ENCODE data around the gene XRRA1.

The XRRA1 gene

DNA sequence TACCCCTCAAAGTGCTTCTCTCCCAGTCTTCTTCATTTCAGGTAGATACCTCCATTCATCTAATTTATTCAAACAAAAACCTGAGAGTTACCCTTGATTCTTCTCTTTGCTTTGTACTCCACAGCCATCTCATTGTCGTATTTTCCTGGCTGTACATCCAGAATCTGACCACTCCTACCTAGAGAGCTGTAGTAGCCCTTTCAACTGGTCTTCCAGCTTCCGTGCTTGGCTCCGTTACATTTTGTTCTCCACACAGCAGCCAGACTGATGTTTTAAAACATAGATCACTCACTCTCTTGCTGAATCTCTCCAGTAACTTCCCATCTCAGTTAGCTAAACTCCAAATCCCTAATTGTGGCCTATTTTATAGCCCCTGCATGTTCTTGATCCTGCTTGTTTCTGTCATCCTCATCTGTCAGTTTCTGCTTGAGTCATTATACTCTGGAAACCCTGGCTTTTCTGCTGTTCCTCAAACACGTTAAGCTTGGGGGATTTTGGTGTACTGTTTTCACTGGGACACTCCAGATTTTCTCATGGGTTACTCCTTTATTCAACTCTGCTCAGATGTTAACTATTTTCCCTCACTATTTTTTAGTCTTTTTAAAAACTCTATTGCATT is 7.6 kb upstream of the XRRA1 start:
- H3K36me3 ChIP-seq (ENCODE audit: control insufficient read depth, insufficient read depth, low read length): peaks cover 4% of the 10 kb centered on the region
- H3K4me3 ChIP-seq (replicated peaks; ENCODE audit: low read depth, low read length): no peak overlapping the region
- TF ChIP-seq CTCF (IDR thresholded peaks at IDR 0.05; ENCODE audit: insufficient read depth, low read length, poor library complexity, severe bottlenecking): no peak
- no peaks in the 10 kb centered on the region for H3K27me3 ChIP-seq (replicated peaks; ENCODE audit: control insufficient read depth, insufficient read depth, low read length)
- DNase-seq (ENCODE audit: extremely low read depth, insufficient read length): no peak

DNA sequence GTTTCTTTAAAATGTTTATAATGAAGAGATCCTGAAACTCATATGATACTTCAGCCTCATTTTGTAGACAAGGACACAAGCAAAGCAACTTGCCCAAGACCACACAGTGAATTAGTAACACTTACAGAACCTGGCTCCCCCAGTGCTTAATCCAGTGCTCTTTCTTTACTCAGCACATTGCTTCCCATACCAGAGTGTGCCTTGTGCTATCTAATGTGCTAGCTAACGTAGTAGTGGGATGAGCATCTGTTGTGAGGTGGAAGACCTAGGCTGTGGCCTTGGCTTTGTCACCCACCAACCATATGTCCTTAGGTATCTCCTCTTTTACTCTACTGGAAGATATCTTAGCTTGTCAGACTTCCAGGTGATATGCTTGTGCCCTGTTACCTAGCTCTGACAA is 5.3 kb upstream of the XRRA1 start:
- peaks cover 4% of the 10 kb centered on the region for H3K36me3 ChIP-seq (ENCODE audit: control insufficient read depth, insufficient read depth, low read length)
- DNase-seq (ENCODE audit: extremely low read depth, insufficient read length): no peak
- peak overlapping the region; percentile 6; the same call in 1 of the 2 replicates for H3K4me3 ChIP-seq (replicated peaks; ENCODE audit: low read depth, low read length)
- H3K27me3 ChIP-seq (replicated peaks; ENCODE audit: control insufficient read depth, insufficient read depth, low read length): no peaks in the 10 kb centered on the region
- no peak for TF ChIP-seq CTCF (IDR thresholded peaks at IDR 0.05; ENCODE audit: insufficient read depth, low read length, poor library complexity, severe bottlenecking)

DNA sequence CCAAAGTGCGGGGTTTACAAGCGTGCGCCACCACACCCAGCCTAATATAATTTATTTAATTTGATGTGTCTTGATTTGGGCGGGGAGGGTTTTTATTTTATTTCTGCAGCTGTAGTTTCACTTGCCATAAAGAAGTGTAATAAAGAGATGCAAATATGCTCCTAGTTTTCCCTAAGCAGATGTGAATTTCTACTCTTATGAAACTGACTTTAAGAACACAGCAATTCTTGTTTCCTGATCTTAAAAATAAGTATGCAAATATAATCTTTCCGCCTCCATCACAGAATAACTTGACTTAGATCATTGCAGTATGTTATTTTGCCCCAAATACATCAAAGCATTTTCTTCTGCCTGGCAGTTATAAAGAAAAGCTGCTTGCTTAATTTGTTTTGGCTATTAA is 4.6 kb upstream of the XRRA1 start:
- DNase-seq (ENCODE audit: extremely low read depth, insufficient read length): peak; percentile 39
- TF ChIP-seq CTCF (IDR thresholded peaks at IDR 0.05; ENCODE audit: insufficient read depth, low read length, poor library complexity, severe bottlenecking): no peak
- peak overlapping the region; percentile 46 for H3K4me3 ChIP-seq (replicated peaks; ENCODE audit: low read depth, low read length)
- H3K36me3 ChIP-seq (ENCODE audit: control insufficient read depth, insufficient read depth, low read length): peaks cover 4% of the 10 kb centered on the region
- H3K27me3 ChIP-seq (replicated peaks; ENCODE audit: control insufficient read depth, insufficient read depth, low read length): no peaks in the 10 kb centered on the region

DNA sequence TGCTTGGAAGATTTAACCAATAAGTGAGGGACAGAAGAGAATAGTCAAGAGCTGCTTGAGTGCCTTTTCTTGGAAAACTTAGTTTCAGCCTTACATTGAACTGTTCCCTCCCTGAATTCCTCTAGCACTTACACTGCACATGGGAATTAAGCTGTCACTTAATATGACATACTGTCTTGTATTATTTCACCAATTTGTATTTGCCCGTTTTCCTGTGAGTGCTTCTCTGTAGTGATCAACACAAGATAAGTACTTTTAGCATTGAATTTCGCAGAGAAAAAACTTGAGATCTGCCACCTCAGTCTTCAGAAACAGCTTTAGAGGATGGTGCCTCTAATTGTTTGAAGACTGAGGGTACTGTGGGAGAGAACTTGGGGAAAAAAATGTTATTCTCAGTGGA is 3.9 kb upstream of the XRRA1 start:
- peaks cover 4% of the 10 kb centered on the region for H3K36me3 ChIP-seq (ENCODE audit: control insufficient read depth, insufficient read depth, low read length)
- no peak for TF ChIP-seq CTCF (IDR thresholded peaks at IDR 0.05; ENCODE audit: insufficient read depth, low read length, poor library complexity, severe bottlenecking)
- DNase-seq (ENCODE audit: extremely low read depth, insufficient read length): no peak
- peak overlapping the region; percentile 99; the same call in 1 of the 2 replicates for H3K4me3 ChIP-seq (replicated peaks; ENCODE audit: low read depth, low read length)
- H3K27me3 ChIP-seq (replicated peaks; ENCODE audit: control insufficient read depth, insufficient read depth, low read length): no peaks in the 10 kb centered on the region

- no peak for TF ChIP-seq CTCF (IDR thresholded peaks at IDR 0.05; ENCODE audit: insufficient read depth, low read length, poor library complexity, severe bottlenecking)
- no peak for DNase-seq (ENCODE audit: extremely low read depth, insufficient read length)
- H3K36me3 ChIP-seq (ENCODE audit: control insufficient read depth, insufficient read depth, low read length): peaks cover 2% of the 10 kb centered on the region
- peak overlapping the region; percentile 99 for H3K4me3 ChIP-seq (replicated peaks; ENCODE audit: low read depth, low read length)
- H3K27me3 ChIP-seq (replicated peaks; ENCODE audit: control insufficient read depth, insufficient read depth, low read length): no peaks in the 10 kb centered on the region
These were observed 2.3 kb upstream of the XRRA1 start for GRCh38 chr11:74951226-74951625.
